Adrenal gland (tissue), 5 donors: ENCODE data around the gene TCF7L1.

Experiments used
- POLR2A ChIP-seq, 2 donors: fragments of 450-650 bp; IDR thresholded peaks; one replicate each; pipeline ENCODE4 v1.6.1; 2017; ENCODE audit warnings: antibody characterized with exemption in 2 of 2, mild to moderate bottlenecking in 2 of 2, moderate library complexity in 1 of 2
- TF ChIP-seq, protein P1 (sequence below), 6 experiments: fragments of 450-650 bp in 4 of 6; fragments of 200-600 bp in 2 of 6; sonication (generic) in 1 of 6; IDR thresholded peaks; 1 replicate in 5 of 6; 2 replicates in 1 of 6; pipeline versions ENCODE4 v1.5.1 to v1.8.0; 2016 to 2021; ENCODE audit warnings: antibody characterized with exemption in 6 of 6, mild to moderate bottlenecking in 2 of 6, moderate library complexity in 1 of 6
- donor health status: DM: no; HTN: no; CAD: no.

DNA sequence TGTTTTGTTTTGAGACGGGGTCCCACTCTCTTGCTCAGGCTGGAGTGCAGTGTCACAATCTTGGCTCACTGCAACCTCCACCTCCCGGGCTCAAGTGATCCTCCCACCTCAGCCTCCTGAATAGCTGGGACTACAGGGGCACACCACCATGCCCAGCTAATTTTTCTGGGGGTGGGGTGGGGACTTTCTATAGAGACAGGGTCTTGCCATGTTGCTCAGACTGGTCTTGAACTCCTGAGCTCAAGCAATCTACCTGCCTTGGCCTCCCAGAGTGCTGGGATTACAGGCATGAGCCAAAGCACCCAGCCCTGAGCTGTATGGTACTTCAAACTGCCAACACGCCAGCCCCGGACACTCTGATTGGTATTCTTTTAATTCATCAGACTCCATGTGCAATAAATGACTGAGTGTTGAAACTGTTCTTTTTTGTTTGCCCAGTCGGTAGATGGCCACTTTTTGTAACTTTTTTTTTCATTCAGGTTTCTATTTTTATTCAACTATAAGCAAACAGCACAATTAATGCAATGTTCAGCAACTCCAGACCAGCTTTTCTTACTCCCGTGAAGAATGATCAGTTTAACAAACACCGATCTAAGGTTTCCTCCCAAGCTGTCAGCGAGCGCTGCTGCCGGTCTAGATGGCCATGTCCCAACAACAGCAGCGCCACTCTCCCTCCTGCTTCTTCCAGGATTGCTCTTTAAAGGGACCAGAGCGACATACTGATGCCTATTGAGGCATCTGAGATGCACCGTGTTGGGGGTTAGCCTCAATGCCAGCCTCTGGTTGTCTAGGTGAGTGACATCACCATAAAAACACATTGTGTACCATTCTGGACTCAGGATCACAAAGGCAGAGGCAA lies 207.1 kb downstream of the TCF7L1 start:
- TF ChIP-seq, protein P1, sequence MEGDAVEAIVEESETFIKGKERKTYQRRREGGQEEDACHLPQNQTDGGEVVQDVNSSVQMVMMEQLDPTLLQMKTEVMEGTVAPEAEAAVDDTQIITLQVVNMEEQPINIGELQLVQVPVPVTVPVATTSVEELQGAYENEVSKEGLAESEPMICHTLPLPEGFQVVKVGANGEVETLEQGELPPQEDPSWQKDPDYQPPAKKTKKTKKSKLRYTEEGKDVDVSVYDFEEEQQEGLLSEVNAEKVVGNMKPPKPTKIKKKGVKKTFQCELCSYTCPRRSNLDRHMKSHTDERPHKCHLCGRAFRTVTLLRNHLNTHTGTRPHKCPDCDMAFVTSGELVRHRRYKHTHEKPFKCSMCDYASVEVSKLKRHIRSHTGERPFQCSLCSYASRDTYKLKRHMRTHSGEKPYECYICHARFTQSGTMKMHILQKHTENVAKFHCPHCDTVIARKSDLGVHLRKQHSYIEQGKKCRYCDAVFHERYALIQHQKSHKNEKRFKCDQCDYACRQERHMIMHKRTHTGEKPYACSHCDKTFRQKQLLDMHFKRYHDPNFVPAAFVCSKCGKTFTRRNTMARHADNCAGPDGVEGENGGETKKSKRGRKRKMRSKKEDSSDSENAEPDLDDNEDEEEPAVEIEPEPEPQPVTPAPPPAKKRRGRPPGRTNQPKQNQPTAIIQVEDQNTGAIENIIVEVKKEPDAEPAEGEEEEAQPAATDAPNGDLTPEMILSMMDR (IDR thresholded peaks at IDR 0.05), result no peak
- TF ChIP-seq POLR2A (IDR thresholded peaks at IDR 0.05), result no peak
